GM19467 (cell line): ENCODE results near the gene CSNK1G1.

ENCODE experiments used
- ATAC-seq: cut with Tn5 transposase; IDR thresholded peaks from one replicate; pipeline ENCODE4 v1.9.1; 2021; ENCODE audit warnings: mild to moderate bottlenecking, moderate library complexity; ENCODE audit not compliant: unreplicated experiment

The CSNK1G1 gene

DNA sequence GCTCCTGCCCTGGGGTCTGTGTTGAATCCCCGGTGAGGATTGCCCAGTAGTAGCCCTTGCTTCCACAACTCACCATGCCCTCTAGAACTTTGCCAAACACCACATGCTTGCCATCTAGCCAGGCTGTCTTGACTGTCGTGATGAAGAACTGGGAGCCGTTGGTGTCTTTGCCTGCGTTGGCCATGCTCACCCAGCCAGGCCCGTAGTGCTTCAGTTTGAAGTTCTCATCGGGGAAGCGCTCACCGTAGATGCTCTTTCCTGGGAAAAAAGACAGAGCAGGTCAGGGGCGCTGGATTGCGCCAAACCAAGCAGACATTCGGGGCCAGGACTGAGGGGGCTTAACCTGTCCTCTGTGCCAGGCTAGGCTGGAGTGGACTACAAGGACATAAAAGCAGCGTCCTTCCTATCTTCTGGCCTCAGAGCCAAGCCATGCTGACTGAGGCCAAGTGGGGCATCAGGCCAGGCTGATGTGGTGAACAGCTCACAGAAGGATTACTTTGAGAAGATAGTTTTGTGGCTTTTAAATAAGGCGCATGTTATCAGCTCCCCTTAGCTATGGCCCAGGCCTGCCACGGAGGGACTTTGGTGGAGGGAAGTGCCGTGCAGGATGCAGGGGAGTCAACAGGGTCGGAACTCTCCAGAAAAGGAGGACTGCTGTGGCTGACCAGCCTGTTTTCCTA lies 199.2 kb downstream of the CSNK1G1 start:
- ATAC-seq = no peak

DNA sequence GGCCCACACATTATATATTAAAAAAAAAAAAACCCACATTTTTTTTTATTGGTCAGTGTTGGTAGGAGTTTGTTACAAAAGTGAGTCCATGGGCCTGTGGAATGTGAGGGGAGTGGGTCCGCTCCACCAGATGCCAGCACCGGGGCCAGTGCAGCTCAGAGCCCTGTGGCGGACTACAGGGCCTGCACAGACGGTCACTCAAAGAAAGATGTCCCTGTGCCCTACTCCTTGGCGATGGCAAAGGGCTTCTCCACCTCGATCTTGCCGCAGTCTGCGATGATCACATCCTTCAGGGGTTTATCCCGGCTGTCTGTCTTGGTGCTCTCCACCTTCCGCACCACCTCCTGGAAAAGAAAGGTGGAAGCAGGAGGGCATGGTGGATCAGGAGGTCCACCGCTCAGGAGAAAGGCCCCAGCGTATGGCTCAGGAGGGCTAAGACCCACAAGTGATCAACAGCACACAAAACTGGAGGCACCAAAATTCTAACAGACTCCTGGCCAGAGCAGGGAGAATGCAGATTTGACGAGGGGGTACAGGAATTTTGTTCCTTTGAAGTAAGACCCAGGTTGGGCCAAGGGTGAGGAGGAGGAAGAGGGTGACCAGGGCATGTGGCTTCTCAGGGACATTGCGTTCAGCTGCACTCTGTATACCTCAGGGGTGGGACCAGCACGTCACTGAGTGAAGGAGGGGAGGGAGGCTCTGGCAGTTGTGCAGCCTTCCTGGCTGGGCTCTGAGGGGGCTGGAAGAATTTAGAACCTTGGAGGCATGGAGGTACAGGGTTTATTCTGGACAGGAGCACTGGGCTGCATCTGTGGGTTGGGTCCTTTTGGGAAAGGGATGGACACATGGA lies 199.9 kb downstream of the CSNK1G1 start:
- ATAC-seq = no peak

DNA sequence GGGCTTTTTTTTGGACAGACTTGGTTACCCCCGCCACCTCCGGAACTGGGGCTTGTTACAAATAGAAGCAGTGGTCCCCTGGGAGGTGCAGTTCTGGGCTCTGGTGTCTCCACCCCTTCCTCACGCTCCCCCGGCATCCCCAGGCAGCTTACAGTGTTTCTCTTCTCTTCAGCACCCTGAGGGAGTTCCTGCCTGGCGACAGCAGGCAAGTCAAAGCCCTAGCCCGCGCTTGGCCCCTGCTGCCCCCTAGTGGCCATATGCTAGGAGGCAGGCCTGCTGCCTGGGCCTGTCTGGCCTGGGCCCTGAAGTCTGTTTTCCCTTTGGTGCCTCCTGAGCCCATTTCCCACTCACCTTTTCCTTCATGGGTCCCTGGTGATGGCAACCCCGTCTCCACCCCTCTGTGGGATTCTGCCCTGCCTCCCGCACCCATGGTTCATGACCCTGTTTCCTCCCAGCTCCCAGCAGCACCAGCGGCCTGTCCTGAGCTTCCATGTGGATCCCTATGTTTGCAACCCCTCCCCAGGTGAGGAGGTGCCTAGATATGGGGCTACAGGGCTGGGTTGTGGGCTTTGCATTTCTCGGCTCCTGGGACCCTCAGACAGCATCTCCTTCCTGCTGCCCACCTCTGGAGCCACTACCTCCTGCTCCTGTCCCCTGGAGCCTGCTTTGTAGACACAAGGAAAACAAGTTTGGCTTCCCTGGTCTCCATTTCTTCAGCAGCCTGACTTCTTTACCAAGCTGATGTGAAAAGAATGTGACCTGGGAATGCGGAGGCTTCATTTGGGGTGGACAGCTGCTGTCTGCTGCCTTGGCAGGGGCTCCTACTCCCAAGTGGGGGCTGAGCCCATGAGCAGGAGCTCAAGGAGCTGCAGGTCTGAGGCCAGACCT lies 202.2 kb downstream of the CSNK1G1 start:
- peak; percentile 63 for ATAC-seq

DNA sequence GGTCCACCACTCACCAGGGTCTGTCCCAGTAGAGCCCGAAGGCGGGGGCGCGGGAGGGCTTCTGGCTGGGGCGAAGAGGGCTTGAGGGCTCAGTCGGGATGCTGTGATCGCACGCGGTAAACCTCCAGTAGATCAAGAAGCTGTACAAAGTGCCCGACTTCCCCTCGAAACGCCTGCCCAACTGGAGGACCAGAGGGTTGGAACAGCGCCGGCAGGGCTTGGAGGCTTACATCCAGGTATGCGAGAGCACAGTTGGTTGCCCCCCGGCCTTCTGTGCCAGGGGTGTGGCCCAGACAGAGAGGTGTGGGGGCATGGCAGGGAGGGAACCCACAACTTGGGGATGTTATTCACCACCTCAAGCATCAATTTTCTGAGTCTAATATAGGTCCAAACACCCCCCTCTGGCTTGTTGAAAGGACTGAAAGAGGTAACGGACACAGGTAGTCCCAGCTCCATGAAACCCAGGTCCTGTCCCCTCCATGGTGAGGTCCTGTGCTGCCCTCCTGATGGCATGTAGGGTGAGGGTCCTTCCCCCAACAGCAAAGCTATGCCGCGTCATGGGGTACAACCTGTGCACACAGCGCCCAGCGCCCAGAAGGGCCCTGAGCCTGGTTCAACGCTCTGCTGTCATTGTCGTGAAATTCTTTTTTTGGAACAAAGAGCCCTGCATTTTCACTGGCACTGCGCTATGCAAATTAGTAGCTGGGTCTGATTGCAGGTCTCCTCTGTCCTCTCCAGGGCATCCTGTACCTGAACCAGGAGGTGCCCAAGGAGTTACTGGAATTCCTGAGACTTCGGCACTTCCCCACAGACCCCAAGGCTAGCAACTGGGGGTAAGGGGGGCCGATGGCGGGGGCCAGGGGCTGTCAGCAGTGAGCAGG lies 203.2 kb downstream of the CSNK1G1 start:
- ATAC-seq = no peak

DNA sequence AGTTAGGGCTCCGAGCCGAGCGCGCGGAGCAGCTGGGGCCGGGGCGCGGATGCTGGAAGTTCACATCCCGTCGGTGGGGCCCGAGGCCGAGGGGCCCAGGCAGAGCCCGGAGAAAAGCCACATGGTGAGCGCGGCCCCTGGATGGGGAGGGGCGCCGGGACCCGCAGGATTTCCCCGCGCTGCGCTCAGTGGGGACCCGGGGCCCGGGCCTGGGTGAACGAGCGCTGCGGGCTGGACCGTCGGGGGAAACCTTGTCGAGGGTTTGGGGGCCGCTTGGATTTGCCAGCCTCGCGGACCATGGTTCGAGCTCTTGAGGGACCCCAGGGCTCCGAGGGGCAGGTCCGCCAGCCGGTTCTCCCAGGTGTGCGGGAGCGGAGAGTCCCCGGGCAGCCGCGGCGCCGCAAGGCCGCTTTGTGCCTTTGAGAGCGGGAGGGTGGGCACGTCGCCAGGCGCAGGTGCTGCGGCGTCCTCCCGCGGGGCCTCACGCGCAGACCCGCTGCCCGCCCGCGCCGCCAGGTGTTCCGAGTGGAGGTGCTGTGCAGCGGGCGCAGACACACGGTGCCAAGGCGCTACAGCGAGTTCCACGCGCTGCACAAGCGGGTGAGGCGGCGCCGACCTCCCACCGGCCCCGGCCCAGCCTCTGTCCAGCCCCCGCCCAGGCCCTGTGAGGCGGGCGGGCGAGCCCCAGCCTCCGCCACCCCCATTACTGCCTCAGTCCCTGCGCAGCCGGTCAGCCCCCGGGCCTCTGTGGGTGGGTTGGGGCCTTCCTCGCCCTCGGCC lies 204.1 kb downstream of the CSNK1G1 start, which contains the start of gene SNX22:
Gene SNX22, plus strand, starts transcription at position 5 of the 780 bp plus-strand sequence. Its CDS starts 45 bp downstream, at position 50.
- ATAC-seq = no peak

DNA sequence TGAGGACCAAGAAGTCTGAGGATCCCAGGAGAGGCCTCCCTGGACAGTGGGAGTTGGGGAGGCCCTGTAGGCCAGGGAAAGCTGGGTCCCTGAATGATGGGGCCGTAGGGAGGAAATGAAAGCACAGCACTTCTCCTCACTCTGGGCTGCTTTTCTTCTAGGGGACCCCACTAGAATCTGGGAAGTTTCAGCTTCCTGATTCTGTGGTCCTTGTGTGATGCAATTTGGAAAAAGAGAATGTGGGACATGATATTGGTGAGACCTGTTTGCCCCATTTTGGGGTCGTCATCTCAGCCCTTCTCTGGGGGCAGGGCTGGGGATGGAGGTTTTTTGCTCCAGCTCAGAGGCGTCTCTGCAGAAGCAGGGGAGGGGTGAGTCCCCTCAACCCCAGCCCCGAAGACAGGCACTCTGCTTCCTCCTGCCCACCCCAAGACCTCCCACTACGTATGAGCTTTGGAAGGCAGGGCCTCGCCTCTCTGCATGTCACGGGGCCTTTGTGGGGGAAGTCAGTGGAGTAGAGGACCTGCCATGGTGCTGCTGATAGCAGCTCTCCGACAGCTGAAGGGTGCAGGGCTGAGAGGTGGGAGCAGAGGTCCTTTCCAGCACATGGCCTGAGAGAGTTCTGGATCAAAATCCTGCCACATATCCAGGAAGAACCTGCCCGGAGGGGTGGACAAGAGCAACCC lies 205.9 kb downstream of the CSNK1G1 start:
- no peak for ATAC-seq

DNA sequence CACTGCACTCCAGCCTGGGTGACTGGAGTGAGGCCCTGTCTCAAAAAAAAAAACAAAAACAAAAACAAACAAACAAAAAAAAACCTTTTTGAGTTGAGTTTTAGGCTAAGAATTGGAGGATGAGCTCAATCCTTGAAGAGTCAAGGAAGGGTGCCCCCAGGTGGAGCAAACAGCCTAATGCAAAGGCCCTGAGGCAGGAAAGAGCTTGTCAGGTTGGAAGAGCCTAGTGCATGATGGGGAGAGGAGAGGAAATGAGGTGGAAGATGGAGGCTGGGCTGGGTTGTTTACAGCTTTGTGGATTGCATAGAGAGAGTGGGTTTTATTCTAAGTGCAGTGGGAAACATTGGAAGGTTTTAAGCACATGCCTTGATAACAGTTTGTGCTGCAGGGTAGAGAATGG lies 206.5 kb downstream of the CSNK1G1 start:
- ATAC-seq = no peak

DNA sequence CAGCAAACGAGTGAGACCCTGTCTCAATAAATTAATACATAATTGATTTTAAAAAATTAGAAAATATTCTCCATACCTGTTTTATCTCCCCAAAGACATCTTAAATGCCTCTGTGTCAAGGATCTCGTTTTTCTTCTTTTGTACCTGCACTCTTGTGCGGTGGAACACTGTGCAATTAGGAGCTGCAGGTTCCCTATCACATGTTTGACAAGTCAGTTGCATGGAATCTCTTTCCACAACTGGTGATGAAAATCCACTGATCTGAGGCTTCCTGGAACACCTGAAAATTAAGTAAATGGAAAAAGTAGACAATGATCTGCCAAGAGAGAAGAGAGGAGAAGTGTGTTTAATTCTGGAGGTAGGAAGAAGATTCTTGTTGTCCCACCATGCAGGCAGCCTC lies 207.4 kb downstream of the CSNK1G1 start:
- ATAC-seq = no peak

DNA sequence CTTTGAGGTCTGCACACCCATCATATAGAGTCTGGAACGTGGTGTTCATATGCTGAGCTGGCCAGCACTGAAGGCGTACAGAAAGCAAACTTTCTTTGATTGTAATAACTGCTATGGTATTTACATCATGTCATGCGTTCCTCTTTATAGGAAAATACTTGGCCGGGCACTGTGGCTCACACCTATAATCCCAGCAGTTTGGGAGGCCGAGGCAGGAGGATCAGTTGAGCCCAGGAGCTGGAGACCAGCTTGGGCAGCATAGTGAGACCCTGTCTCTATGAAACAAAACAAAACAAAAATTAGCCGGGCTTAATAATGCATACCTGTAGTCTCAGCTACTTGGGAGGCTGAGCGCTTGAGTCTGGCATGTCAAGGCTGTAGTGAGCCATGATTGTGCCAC lies 207.8 kb downstream of the CSNK1G1 start:
- ATAC-seq = no peak

DNA sequence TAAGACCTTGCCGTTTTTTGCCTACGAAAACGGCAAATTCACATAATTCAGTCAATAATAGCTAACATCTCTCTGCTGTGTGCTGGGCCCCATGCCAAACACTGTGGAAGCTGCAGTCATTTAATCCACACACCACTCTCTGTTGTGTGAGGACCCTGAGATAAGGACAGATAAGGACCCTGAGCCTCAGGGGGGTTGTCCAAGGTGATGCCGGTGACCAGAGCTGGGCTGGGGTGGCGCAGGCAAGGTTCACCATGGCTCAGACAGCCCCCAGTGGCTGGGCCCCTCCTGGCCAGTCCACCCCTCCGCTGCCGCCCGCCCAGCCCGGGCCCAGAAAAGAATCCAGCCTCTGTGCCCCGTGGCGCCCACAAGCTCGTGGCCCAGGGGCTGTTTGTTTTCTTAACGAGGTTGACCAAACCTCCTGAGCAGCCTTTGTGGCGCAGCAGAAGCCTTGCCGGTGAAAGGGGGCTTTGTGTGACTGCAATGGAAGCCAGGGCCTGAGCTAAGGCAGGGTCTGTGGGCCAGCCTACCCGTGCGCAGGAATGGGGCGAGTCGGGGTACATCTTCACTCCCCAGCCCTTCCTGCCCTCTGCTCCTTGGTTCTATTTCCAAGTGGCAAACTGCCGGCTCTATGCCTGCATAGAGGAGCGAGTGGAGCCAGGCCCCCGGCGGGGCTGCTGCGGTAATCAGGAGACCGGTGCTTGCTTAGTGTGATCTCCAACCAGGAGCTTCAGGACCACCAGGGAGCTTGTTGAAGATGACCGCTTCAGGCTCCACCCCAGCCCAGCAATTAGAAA lies 208.9 kb downstream of the CSNK1G1 start:
- ATAC-seq = no peak

DNA sequence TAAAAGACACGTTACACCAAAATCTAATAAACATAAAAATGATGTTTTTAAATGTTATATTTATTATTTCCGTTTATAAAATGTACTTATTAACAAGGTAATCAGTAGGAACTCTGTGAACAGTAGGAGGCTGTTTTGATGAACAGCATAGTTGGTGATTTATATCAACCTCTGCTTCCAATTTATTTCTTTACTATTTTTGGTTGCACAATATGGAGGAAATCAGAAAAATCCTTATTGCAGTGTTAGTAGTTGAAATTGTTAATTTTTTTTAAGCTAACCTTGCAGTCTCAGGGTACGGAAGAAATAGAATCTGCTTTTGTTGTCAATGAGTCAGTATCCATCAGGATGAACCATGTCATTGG lies 209.5 kb downstream of the CSNK1G1 start:
- no peak for ATAC-seq

DNA sequence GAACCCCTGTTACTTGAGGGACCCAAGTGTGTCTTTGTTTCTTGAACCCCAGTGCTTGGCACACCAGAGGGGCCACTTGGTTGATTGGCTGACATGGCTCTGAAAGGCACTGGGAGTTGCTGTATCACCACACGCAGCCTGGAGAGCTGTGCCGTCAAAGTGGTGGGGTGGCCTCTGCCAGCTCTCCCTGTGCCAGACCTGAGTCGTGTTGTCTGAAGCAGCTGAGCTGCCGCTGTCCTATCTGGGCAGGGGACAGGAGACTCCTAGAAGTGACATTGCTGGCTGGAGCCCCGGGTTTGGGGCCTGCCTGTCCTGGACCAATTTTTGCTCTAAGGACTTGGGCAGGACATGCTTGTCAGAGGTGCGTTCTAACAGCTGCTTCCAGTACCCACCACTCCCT lies 209.9 kb downstream of the CSNK1G1 start:
- ATAC-seq = no peak

DNA sequence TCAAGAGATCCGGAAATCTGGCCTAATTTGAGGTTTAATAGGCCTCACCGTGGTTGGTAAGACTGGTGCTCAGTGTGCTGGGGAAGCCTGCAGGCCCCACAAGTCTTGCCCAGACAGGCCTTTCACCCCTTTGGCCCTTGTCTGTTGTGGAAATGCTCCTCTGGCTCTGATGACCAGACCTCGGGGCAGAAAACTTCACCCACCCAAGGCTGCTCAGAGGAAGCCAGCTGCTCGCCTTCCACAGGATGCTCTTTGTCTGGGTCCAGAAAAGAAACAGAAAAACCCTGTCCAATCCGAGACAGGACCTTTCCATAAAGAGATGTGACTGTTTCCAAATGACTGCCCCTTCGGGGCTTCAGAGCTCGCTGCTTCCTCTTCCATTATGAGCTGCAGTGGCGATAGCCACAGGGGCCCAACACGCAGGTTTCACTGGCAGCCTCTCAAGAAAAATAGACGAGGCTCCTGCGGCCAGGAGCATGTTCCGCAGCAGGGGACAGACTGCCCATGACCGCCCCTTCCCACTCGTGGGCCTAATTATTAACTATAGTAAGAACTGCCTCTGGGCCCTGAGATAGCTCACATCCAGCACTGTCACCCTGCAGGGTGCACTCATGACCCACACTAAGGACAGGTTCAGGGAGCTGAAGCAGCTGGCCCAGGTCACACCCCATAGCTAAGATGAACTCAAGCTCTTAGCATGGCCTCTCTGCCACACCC lies 211.2 kb downstream of the CSNK1G1 start:
- ATAC-seq = peak; percentile 59

DNA sequence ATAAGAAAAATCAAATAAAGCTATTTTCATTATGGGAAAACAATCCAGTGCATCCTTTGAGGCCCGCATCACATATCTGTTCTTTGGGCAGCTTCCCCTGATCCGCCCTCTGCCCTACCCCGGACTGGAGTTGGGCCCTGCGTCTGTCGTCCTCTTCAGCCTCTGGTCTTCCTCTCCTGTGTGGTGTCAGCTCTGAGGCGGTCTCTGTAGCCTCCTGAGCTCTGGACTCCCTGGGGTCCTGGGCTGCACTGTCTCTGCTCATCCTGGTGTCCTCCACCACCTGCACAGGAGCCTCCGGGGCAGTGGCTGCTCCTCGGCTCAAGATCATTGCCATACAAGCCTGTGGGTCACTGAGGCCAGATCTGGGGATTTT lies 211.8 kb downstream of the CSNK1G1 start:
- no peak for ATAC-seq

DNA sequence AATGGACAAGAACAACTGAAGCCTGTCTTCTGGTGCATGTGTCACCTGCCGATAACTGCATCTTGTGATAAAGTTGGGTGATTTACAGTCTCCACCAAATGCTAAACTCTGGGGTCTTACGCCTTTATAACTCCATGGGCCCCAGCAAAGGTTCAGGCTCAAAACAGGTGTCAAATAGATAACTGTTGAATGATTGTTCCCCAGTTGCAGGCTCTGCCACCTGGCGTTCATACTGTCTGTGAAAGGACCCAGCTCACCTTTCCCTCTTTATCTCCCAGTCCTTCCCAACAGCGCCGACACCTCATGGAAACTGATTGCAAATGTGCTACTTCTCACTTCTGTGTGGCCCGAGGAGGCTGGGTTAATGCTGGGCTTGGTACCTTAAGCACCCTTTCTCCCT lies 212.7 kb downstream of the CSNK1G1 start:
- ATAC-seq = no peak

DNA sequence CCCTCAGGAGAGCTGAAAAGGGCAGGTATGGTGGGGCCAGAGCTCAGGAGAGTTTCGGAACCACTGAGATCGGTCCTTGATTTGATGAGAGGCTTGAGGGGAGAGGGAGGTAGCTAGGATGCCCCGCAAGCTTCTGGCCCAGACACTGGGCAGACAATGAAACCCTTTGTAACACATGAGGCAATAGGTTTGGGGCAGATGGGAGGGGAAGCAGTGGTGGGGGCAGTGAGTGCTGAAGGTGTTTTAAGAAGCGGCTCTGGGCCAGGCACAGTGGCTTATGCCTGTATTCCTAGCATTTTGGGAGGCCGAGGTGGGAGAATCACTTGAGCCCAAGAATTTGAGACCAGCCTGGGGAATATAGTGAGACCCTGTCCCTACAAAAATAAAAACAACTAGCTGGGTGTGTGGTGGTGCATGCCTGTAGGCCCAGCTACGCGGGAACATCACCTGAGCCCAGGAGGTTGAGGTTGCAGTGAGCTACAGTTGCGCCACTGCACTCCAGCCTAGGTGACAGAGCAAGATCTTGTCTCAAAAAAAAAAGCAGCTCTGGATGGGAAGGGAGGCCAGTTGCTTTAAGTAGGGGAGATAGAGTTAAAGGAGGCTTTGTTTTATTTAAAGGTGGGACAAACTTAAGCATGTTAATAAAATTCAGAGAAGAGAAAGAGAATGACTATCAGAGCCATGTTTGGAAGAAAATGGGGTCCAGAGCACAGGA lies 214.0 kb downstream of the CSNK1G1 start:
- ATAC-seq = no peak

DNA sequence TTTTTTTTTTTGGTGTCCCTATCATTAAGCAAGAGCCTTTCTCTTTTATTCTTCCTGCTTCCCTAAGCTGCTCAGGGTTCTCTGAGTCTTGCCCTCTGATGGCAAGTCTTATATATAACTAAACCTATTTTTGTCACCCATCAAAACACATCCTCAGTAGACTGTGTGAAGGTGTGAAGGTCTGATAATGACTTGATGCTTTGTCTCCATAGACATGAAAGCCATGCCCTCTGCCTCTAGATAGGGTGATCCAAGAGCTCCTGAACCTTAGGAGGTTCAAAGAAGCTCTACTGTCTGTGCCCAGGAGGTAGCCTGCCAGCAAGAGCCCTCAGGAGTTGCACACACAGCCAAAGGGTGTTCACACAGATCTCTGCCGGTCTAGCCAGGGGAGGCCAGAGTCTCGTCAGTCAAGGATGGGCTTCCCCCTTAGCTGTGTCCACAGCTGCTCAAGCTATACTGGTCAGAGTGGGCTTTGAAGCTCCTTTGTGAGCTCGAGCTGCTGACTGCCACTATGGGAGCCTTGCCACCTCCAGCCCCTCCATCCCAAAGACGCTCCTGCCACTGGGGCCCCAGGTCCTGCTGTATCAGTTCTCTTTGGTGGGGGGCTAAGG lies 217.5 kb downstream of the CSNK1G1 start:
- no peak for ATAC-seq
